T-helper 1 cell treated with Interleukin-12 subunit alpha and Interleukin-12 subunit beta and Interleukin-4 antibody, amounts not matched to agents 30 μg/mL and 1 μg/mL, for 36 hours (primary cell): Measurements from ENCODE around the gene MSN.
"Not testable (repeated sequence)": the region's sequence is repeated elsewhere in the genome, so short reads cannot be mapped to it uniquely, and the experiment has no call there.

Source experiments
- H3K27ac Mint-ChIP-seq: one replicate; pipeline ENCODE4 v1.8.0; 2021; ENCODE audit warnings: mild to moderate bottlenecking, mixed read lengths
- H3K27me3 Mint-ChIP-seq: one replicate; pipeline ENCODE4 v1.8.0; 2021; ENCODE audit warnings: low read depth, mixed read lengths
- H3K36me3 Mint-ChIP-seq: one replicate; pipeline ENCODE4 v1.8.0; 2021; ENCODE audit warnings: low read depth, mixed read lengths
- H3K4me1 Mint-ChIP-seq: one replicate; pipeline ENCODE4 v1.8.0; 2021; ENCODE audit warnings: low read depth, mixed read lengths
- H3K4me3 Mint-ChIP-seq: one replicate; pipeline ENCODE4 v1.8.0; 2021; ENCODE audit warnings: mild to moderate bottlenecking, moderate library complexity, mixed read lengths
- H3K9me3 Mint-ChIP-seq: one replicate; pipeline ENCODE4 v1.8.0; 2021; ENCODE audit warnings: mixed read lengths

MSN gene

DNA sequence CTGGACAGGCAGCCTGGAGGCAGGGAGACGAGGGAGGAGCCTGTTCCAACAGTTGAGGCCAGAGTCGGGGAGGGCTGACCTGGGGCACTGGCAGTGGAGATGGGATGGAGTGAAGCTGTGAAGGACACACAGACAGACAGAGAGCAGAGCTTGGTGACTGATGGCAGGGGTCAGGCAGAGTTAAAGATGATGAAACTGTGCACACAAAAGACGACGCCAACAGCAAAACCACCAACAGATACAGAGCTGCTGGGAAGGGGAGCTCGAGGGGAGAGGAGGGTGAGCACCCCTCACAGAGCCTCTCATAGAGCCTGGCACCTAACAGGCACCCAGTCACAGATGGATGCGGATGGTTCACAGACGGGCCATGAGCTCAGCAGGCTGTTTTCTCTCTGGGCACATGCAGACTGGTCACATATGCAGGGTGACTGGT lies 10.4 kb upstream of the MSN start:
- not testable (repeated sequence) for H3K27me3 Mint-ChIP-seq, H3K36me3 Mint-ChIP-seq, H3K9me3 Mint-ChIP-seq
- Mint-ChIP-seq H3K4me3 (peak overlapping the region; percentile 79), H3K4me1 (peaks cover 17% of the 10 kb centered on the region), H3K27ac (peak overlapping the region; percentile 94)

GRCh38 chrX:65657659-65658058 lies 9.8 kb upstream of the MSN start:
- Mint-ChIP-seq H3K27ac (no peak overlapping the region), H3K4me1 (peaks cover 17% of the 10 kb centered on the region), H3K27me3 (no peaks in the 10 kb centered on the region), H3K9me3 (peaks cover 9% of the 10 kb centered on the region), H3K36me3 (peaks cover 4% of the 10 kb centered on the region), H3K4me3 (no peak overlapping the region)

DNA sequence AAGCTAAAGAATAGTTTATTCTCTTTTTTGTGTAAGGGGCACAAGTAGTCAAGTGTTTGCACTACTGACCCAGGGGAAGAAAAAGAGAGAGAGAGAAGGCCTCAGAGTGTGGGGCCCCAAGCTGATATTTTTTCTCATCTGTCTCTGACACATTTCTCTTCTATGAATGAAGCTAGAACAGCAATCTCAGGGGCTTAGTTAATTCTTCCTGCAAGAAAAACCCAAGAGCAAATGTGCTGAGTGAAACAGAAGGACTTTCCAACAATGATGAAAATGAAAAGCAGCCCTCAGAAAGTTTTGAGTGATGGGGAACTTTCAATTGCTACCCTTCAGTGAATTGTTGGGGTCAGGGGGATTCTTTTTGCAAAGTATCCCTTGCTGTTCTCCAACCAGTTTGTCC lies 9.2 kb upstream of the MSN start:
- Mint-ChIP-seq H3K4me1 (peaks cover 17% of the 10 kb centered on the region), H3K9me3 (peaks cover 9% of the 10 kb centered on the region), H3K27me3 (no peaks in the 10 kb centered on the region), H3K4me3 (no peak overlapping the region), H3K27ac (no peak overlapping the region), H3K36me3 (peaks cover 4% of the 10 kb centered on the region)

GRCh38 chrX:65667157-65667502 lies 324 bp upstream of the MSN start:
- H3K27ac Mint-ChIP-seq: peak overlapping the region; percentile 91
- H3K27me3 Mint-ChIP-seq: no peaks in the 10 kb centered on the region
- H3K4me3 Mint-ChIP-seq: peak overlapping the region; percentile 81
- H3K9me3 Mint-ChIP-seq: peaks cover 4% of the 10 kb centered on the region
- H3K4me1 Mint-ChIP-seq: peaks cover 23% of the 10 kb centered on the region
- H3K36me3 Mint-ChIP-seq: peaks cover 34% of the 10 kb centered on the region

- Mint-ChIP-seq H3K9me3 (no peaks in the 10 kb centered on the region), H3K27ac (peak overlapping the region; percentile 94), H3K4me1 (peaks cover 31% of the 10 kb centered on the region), H3K36me3 (peaks cover 43% of the 10 kb centered on the region), H3K4me3 (peak overlapping the region; percentile 97), H3K27me3 (no peaks in the 10 kb centered on the region)
These were observed 1.2 kb downstream of the MSN start for GRCh38 chrX:65668377-65669310.

GRCh38 chrX:65671286-65671685 lies 3.8 kb downstream of the MSN start:
- Mint-ChIP-seq H3K36me3 (peaks cover 63% of the 10 kb centered on the region), H3K27me3 (no peaks in the 10 kb centered on the region), H3K4me1 (peaks cover 46% of the 10 kb centered on the region), H3K27ac (peak overlapping the region; percentile 85), H3K4me3 (peak overlapping the region; percentile 91), H3K9me3 (no peaks in the 10 kb centered on the region)

DNA sequence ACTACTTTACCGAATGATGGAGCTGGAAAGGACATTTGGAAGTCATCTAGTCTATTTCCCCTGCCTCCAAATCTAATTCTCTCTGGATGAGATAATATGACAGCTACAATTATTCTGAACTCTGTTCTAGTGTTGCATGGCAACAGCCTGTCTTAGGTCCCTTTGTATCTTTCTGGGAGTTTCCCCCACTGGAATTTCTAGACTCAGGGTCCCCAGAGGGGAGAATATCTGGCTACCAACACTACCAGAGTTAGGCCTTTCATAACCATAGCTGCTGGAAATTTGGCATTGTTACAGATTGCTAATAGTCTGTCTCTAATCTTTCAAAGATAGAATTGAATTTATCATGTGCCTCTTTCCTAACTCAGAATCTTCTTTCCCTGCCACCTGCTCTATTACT lies 4.5 kb downstream of the MSN start:
- peaks cover 68% of the 10 kb centered on the region for H3K36me3 Mint-ChIP-seq
- peak overlapping the region; percentile 91 for H3K4me3 Mint-ChIP-seq
- peaks cover 46% of the 10 kb centered on the region for H3K4me1 Mint-ChIP-seq
- no peaks in the 10 kb centered on the region for H3K27me3 Mint-ChIP-seq
- peak overlapping the region; percentile 85 for H3K27ac Mint-ChIP-seq
- no peaks in the 10 kb centered on the region for H3K9me3 Mint-ChIP-seq

DNA sequence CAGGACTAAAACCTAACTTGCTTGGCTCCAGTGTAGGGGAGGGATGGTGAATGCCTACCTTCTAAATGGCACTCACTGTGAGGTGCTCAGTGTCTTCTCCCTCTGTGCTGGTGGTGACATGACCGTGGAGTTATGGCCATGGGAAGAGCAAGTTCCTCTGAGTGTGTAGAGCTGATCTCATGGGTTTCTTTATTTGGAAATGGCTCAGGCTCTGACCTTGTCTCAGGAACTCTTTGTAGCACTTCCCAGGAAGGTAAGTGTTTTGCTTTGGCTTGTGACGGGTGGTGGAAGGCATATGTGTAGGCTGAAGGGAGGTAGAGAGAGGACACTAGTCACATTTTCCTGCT lies 6.4 kb downstream of the MSN start:
- peaks cover 66% of the 10 kb centered on the region for H3K36me3 Mint-ChIP-seq
- H3K27me3 Mint-ChIP-seq: no peaks in the 10 kb centered on the region
- peak overlapping the region; percentile 91 for H3K4me3 Mint-ChIP-seq
- no peaks in the 10 kb centered on the region for H3K9me3 Mint-ChIP-seq
- H3K27ac Mint-ChIP-seq: peak overlapping the region; percentile 94
- H3K4me1 Mint-ChIP-seq: peaks cover 54% of the 10 kb centered on the region

- Mint-ChIP-seq H3K4me1 (peaks cover 59% of the 10 kb centered on the region), H3K36me3 (peaks cover 63% of the 10 kb centered on the region)
These were observed 6.9 kb downstream of the MSN start for GRCh38 chrX:65674204-65674893.

DNA sequence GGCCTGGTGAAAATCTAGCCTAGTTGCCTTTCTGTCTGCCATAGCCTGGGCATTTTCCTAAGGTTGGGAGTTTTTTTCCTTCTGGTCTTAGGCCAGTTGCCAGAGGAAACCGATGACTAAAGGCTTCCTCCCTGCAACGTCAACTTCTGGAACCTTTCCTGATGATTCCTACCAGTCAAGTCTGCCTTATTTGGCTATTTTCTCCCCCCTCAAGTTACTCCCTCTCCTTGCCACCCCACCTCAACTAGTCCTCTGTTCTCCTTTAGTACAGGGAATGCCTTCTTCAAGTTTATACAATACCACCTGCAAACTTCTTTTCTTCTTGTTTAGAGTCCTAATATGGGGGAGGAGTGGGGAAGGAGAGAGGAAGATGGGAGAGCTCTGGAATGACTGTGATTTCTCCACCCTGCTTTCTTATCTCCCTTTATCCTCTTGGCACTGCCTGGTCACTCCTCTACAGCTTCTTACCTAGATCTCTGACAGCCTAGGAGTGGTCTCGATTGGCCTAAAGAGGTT lies 10.6 kb downstream of the MSN start:
- Mint-ChIP-seq H3K4me3 (peak overlapping the region; percentile 28), H3K27me3 (no peaks in the 10 kb centered on the region), H3K27ac (peak overlapping the region; percentile 63), H3K9me3 (no peaks in the 10 kb centered on the region), H3K4me1 (peaks cover 63% of the 10 kb centered on the region), H3K36me3 (peaks cover 45% of the 10 kb centered on the region)

More at GRCh38 chrX:65674204-65674893, 6.9 kb downstream of the MSN start:
- no peaks in the 10 kb centered on the region for H3K9me3 Mint-ChIP-seq
- peak overlapping the region; percentile 91 for H3K4me3 Mint-ChIP-seq
- no peaks in the 10 kb centered on the region for H3K27me3 Mint-ChIP-seq
- H3K27ac Mint-ChIP-seq: peak overlapping the region; percentile 94

DNA sequence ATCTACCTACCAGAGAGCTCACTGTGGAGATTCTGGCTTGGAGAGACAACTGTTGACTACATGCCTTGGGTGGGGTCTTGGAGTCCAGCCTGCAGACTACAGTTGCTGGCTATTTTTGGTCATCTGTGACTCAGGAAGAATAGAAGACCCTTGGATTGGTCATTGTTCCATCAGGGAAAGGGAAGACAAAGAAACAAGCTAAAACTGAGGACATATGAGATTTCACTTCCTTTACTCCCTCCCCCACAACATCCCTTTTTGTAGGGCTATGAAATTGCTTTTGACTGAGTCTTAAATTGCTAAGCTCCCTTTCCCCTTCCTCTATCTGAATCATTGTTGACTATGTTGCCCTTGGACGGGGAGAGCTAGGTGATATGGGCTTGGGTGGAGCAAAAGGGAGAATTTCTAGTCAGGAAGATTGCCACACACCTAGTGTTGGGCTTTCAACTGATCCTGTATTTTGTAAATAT lies 11.7 kb downstream of the MSN start:
- Mint-ChIP-seq H3K27ac (peak overlapping the region; percentile 54), H3K9me3 (no peaks in the 10 kb centered on the region), H3K27me3 (no peaks in the 10 kb centered on the region), H3K4me3 (peak overlapping the region; percentile 55), H3K4me1 (peaks cover 61% of the 10 kb centered on the region), H3K36me3 (peaks cover 38% of the 10 kb centered on the region)

- H3K36me3 Mint-ChIP-seq: peaks cover 24% of the 10 kb centered on the region
- H3K9me3 Mint-ChIP-seq: no peaks in the 10 kb centered on the region
- H3K4me1 Mint-ChIP-seq: peaks cover 58% of the 10 kb centered on the region
- H3K27ac Mint-ChIP-seq: no peak overlapping the region
- H3K4me3 Mint-ChIP-seq: no peak overlapping the region
- no peaks in the 10 kb centered on the region for H3K27me3 Mint-ChIP-seq
These were observed 14.4 kb downstream of the MSN start for GRCh38 chrX:65681810-65682209.

GRCh38 chrX:65685112-65685511 lies 17.7 kb downstream of the MSN start:
- Mint-ChIP-seq H3K27ac (peak overlapping the region; percentile 14), H3K4me3 (no peak overlapping the region)

DNA sequence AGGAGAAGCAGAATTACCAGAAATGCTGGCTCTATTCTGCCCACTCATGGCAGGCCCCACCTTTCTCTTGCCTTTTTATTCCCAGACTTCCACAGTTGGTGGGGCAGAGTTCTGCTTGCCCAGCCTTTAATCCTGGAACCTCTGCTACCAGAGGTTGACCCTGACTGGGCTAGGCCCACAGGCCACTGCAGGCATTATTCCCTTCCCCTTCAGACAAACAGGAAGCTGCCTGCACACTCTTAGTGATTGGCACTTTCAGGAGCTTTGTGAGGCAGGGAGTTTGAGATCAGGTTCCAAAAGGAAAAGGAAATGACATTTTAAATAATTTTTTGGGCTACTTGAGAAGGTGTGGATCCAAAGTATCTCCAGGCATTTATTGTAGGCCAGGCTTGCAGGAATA lies 18.8 kb downstream of the MSN start:
- Mint-ChIP-seq H3K27ac (no peak overlapping the region), H3K36me3 (peaks cover 19% of the 10 kb centered on the region)

More at GRCh38 chrX:65685112-65685511, 17.7 kb downstream of the MSN start:
- Mint-ChIP-seq H3K27me3 (no peaks in the 10 kb centered on the region), H3K36me3 (peaks cover 22% of the 10 kb centered on the region), H3K9me3 (no peaks in the 10 kb centered on the region), H3K4me1 (peaks cover 63% of the 10 kb centered on the region)

More for the DNA sequence above, 18.8 kb downstream of the MSN start:
- no peaks in the 10 kb centered on the region for H3K27me3 Mint-ChIP-seq
- H3K4me3 Mint-ChIP-seq: no peak overlapping the region
- H3K9me3 Mint-ChIP-seq: no peaks in the 10 kb centered on the region
- H3K4me1 Mint-ChIP-seq: peaks cover 62% of the 10 kb centered on the region
